COLO668 (cell line): ENCODE data around the gene HBEGF.
"Not testable (repeated sequence)": the region's sequence is repeated elsewhere in the genome, so short reads cannot be mapped to it uniquely, and the experiment has no call there.

Experiments used
- DNase-seq: peaks from one replicate; lab custom pipeline; 2025; ENCODE audit not compliant: unreplicated experiment; lab: John Stamatoyannopoulos, UW

The HBEGF gene

DNA sequence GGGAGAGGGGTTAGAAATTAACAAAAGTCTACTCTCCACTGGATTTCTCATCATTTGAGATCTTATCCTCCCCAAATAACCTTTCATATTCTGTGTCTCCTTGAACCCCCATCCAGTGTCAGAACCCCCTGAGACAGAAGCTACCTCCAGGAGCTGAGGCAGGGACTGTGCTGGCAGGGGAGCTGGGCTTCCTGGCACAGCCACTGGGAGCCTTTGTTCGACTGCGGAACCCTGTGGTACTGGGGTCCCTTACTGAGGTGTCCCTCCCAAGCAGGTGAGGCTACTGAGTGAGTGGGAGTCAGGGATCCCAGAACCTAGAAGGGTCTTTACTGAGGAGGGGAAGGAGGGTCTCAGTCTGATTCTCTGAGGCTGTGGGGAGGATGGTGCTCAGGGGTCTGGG, 15.5 kb upstream of the HBEGF start:
- no peak for DNase-seq

DNA sequence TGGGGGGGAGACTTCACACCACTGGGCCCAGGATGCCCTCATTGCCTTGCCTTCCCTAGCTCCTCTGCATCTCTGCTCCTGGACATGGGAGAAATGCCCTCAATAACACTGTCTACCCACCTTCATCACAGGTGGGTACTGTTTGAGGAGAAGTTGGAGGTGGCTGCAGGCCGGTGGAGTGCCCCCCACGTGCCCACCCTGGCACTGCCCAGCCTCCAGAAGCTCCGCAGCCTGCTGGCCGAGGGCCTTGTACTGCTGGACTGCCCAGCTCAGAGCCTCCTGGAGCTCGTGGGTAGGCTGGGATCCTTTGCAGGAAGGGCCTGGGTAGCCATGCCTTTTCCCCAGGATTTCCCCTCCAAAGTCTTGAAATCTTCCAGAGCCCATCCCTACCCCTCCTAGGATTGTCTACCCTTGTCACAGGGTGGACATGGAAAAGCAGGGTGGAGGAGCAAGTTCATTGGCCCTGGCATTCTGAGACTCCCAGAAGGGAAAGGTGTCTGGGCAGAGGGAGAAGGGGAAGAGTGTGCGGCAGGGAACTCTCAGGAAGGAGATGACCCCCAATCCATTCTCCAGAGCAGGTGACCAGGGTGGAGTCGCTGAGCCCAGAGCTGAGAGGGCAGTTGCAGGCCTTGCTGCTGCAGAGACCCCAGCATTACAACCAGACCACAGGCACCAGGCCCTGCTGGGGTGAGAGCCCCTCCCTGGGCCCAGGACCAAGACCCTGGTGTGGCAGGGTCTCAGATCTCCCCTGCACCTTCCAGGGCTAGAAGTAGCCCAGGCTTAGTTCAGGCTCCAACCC, 14.5 kb upstream of the HBEGF start:
- DNase-seq, result no peak

DNA sequence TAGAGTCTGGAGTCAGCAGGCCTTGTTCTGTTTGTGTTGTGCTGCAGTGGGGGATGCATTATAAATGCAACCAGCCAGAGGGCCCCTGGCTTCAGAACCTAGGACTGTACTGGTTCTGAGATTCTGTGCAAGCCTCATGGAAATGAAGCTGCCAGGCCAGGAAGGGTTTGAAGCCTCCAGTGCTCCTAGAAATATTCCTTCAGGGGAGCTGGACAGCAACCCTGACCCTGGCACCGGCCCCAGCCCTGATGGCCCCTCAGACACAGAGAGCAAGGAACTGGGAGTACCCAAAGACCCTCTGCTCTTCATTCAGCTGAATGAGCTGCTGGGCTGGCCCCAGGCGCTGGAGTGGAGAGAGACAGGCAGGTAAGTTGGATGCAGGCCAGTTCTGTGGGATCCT, 13.7 kb upstream of the HBEGF start, which contains the start of gene SLC4A9:
TSS of gene SLC4A9 (plus strand) at position 94 of the 400 bp plus-strand sequence. CDS start at position 137, 43 bp downstream.
- DNase-seq, result no peak

DNA sequence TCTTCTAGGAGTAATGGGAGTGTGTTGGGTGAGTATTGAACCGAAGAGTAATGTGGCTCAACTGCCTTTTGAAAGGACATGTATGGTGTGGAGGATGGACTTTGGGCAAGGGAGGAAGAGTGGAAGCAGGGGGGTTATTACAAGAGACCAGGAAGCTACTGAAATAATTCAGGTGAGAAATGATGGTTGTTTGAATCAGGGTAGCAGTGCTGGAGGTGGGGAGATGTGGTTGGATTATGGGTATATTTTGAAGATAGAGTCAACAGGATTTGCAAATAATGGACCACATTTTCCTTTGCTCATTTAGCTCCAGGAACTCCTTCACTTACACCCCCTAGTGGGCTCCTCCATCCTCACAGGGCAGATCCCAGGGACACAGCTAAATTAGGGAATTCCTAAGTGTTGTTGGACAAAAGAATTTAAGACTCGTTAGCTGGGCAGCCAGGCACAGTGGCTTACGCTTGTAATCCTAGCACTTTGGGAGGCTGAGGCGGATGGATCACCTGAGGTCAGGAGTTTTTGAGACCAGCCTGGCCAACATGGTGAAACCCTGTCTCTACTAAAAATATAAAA, 12.4 kb upstream of the HBEGF start:
- no peak for DNase-seq

DNA sequence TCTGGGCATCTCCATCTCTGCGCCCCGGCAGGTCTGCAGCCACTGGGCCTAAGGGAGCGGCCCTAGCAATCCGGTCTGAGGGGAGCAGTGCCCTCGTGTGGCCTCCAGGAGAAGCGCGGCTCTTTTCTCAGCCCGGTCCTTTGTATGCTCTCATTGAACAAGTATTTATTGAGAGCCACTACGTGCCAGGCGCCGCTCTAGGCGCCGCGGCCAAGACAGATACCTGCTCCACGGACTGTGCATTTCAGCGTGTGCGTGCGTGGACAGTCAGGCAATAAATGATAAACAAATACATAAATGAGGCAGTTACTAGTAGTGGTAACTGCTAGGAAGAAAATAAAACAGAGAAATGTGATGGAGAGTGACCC, 11.3 kb upstream of the HBEGF start:
- DNase-seq, result peak; percentile 67

DNA sequence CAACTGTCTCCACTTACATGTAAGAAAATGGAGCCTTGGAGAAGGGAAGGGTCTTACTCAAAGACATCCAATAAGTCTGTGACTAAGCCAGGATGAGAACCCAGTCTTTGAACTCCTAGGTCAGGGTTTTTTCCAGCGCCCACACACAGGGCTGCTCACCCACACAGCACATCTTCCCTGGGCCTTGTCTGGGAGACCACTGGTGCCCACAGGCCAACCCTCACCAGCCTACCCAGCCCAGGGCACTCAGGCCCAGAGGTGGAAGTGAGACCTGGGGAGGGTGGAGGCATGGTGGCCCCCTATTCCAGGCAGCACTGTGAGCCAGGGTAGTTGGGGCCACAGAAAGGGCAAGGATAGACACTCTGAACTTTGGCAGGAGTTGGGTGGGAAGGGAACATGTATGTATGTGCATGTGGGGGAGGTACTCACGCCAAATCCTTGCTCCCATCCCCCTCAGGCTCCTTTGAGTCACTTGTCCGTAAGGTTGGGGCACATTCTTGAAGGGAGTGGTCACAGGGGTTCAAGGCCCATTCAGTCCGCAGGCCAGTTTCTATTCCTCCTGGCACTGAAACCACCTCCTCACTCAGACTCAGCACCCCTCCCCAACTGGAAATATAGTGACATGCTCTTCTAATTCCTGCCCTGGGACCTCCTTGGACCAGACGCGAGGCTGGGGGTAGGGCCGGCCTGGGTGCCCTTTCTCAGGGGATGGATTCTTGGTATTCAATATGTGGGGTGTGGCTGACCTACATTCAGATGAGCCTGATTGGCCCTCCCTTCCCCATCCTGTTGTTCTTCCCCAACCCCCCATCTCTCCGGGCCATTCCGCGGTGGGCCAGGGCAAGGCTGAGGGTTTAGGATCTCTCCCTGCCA, 10.7 kb upstream of the HBEGF start:
- no peak for DNase-seq

DNA sequence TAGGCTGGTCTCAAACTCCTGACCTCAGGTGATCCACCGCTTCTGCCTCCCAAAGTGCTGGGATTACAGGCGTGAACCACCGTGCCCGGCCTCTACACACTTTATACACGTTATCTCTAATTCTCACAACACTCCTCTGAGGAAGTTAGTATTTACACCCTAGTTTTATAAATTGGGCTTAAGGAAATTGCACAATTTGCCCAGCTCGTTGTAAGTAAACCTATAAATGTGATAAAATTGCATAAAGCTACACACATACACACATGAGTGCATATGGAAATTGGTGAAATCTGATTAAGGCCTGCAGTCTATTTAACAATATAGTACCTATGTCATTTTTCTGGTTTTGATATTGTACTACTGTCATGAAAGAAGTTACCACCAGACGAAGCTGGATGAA, 9.1 kb upstream of the HBEGF start:
- DNase-seq, result no peak

DNA sequence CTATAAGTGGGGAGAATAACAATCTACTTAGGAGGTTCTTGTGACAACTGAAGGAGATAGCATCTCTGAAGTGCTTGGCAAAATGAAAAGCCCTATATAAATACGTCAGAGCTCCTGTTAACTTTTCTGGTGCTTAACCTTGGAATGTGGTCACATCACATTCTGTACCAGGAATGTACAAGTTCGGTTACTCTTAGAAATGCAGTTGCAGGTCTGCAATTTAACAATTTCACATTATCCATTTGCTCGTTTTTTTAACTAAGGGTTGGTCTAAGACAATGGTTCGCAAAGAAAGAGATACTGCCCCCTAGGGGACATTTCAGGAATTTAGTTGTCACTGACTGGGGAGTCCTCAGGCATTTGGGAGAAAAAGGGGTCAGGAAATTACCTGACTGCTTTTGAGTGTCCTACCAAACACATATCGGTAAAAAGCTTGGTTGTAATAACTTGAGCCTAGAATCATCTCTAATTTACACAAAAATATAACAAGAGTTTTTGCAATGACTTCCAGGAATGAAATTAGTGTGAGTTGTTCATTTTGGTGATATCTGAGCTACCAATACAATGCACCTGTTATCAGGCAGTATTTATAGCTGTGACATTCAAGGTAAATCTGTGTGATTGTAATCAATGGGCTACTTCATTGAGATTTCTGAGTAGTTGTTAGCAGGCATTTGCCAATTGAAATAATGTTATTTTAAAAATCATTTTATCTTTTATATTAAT, 5.4 kb upstream of the HBEGF start:
- DNase-seq, result peak; percentile 20

DNA sequence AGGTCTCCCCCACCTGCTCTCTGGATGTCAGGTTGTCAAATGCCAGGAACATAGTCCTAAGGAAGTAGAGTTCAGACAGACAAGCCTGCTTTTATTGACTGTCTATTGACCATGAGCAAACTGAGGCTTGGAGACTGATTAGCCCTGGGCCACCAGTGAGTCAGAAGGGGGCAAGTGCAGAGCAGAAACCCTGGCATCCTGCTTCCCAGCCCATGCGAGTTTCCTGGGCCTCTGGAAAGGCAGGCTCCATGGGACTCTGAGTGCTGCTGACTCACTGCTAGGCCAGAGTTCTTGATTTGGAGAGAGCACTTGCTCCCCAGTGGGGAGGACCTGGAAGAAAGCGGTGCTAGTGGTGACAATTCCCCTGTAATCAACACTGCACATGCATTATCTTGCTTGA, 2.8 kb upstream of the HBEGF start:
- DNase-seq, result no peak

DNA sequence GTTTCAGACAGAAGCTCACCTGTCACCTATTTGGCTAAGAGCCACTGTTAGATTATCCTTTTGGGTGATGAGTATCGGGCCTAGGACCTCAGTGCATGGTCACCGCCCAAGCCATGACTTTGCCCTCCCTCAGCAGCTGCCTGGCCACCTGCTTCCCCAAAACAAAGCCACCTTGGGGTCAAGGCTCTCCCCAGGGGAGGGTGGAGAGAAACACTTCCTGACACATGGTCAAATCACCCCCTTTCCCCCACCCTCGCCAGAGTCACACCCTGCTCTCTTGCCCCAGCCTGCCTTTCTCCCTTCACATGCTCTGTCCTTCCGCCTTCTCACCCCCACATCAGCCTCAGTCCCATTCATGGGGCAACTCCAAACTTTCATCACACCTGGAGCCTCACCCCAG, 1.7 kb upstream of the HBEGF start:
- DNase-seq, result peak; percentile 5

DNA sequence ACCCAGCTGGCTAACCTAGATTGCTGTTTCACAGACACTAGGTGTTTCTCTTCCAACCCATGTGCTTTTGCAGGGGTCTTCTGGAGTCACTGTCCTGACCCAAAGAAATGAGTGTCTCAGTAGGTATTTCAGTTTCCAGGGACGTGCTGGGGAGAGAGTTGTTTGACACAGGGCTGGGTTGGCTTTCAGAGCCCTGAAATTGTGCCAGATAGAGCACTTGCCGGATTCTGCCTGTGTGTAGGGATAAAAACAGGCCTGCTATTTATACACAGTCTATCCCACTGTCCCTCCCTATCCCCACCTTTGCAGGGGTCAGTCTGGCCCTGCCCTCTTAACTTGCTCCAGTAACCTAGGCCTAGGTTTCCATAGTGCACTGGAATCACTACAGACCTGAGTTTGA, 957 bp upstream of the HBEGF start:
- no peak for DNase-seq

DNA sequence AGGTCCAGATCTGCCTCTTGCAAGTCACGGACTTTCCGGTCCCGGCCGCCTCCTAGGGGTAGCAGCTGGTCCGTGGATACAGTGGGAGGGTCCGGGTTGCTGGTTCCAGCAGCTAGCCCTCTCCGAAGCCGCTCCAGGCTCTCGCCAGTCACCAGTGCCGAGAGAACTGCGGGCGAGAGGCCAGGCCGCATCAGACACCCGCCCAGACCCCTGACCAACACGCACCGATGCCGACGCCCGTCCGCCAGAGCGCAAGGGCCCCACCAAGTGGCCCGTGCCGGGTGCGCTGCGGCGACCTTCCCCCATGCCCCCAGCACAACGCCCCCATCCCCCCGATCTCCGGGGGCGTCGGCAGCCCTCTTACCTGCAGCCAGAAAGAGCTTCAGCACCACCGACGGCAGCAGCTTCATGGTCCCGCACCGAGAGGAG, 470 bp downstream of the HBEGF start:
- DNase-seq, result peak; percentile 48

DNA sequence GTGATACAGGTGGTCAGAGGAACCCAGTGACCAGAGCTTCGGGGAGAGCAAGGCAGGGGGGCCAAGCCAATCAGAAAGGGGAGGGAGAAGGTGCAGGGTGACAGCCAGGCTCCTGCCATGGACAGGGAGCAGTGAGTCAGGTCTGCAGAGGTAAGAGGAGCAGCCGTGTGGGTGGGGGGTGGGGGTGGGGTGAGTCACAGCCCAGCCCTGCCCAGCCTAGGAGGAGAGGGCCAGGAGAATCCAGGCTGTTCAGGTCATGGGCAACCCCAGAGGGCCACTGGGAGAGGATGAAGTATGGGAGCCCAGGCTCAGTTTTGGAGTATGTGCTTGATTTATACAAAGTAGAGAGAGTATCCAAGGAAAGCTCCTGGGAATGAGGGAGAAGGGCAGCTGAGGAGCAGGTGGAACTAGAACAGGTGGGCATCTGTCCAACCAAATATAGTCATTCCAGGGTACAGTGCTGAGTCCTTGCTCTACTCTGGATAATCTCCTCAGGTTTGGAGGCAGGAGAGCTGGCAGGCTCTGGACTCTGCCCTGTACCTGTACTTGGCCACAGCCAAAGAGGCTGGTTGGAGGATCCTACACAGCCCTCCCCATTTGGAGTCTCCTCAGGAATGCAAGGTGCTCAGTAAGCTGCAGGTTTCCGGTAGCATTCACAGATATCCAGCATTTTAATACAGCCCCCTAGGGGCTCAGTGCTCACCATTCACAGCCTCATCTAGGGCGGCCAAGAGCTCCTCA, 1.6 kb downstream of the HBEGF start:
- no peak for DNase-seq

DNA sequence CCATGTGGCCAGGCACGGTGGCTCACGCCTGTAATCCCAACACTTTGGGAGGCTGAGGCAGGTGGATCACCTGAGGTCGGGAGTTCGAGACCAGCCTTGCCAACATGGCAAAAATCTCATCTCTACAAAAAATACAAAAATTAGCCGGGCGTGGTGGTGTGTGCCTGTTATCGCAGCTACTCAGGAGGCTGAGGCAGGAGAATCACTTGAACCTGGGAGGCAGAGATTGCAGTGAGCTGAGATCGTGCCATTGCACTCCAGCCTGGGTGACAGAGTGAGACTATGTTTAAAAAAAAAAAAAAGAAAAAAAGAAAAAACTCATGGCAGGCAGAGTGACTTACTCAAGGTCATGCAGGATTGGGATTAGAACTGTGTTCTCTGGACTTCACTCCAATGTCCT, 2.6 kb downstream of the HBEGF start:
- not testable (repeated sequence) for DNase-seq

DNA sequence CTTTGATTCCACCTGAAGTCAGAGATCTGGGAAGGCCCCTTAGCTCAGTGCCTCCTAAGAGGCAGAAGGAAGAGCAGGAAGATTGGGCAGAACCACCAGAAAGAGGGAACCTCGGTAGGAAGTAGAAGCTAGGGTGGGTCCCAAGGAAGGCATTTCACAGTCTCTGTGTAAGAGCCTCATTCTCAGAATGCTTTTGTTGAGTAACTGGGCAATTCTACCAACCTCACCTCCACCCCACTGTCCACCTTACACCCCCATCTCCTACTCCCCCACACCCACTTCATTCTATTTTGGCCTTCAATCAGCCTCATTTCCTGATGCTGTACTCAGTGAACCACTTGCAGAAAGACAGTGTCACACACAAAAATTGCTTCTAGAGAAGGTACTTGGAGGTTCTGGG, 3.5 kb downstream of the HBEGF start:
- DNase-seq, result no peak

DNA sequence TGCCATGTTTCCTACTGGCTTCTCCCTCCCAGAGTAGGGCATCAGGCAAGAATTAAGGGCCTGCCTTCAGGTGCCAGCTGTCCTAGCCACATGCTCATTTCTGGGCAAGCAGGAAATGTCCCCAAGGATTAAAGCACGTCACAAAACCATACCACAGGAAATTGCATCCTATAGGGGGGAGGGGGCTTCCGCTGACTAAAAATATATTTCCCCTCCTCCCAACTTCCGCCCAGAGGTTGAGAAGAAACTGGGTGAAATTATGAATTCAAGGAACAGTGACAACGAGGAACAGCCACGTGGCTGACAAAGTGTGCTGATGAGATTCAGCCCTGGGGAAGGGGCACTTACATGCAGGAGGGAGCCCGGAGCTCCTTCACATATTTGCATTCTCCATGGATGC, 4.1 kb downstream of the HBEGF start:
- DNase-seq, result no peak

DNA sequence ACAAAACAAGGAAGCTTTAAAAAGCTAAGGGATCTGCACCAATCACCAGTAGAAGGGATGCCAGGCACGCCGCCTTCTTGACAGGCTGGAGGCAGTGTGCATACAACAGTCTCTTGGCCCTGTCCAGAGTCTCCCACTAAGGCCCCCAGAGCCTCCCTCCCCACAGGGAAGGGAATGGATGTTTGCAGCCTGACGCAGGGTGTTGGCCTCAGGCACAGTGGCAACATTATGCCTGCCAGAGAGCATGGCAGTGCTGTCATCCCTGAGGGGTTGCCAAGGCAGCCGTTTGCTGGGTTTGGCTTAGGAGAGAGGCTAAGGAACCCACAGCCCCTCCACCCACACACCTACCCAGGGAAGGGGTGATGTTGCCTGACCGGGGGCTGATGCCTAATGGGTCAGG, 4.8 kb downstream of the HBEGF start:
- no peak for DNase-seq

DNA sequence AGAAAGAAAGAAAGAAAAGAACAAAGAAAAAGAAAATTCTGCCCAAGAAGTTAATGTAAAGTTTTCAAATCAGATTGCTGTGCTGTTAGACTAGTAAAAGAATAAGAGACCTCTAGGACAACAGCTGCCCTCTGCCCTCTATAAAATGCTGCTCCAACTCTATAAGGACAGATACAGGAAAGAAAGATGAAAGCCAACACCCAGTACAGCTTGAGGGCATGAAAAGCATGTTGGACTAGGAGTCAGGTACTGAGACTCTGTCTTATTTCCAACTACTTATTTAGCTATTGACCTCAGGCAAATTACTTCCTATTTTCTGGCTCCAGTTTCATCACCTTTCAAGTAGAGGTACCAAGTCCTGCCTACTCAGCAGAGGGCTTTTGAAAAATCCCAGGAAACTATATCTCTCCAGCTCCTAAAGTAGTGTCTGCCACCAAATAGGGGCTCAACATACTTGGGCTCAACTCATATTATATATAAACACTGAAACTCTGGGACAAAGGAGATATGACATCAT, 5.7 kb downstream of the HBEGF start:
- no peak for DNase-seq

DNA sequence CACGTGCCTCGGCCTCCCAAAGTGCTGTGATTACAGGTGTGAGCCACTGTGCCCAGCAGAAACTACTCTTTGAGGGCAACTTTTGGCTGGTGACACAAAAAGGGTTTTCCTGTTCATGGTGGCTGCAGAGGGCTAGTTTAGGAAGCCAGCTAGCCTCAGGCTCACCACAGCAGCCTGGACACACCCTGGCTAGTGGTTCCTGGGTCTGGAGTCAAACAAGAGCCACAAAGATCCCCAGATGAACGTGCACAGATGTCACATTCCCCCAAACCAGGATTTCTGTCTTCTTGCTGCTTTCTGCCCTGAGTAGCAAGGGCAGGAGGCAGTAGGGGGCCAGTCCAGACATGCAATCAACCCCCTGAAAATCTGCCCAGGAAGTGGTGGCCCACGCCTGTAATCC, 6.8 kb downstream of the HBEGF start:
- no peak for DNase-seq

DNA sequence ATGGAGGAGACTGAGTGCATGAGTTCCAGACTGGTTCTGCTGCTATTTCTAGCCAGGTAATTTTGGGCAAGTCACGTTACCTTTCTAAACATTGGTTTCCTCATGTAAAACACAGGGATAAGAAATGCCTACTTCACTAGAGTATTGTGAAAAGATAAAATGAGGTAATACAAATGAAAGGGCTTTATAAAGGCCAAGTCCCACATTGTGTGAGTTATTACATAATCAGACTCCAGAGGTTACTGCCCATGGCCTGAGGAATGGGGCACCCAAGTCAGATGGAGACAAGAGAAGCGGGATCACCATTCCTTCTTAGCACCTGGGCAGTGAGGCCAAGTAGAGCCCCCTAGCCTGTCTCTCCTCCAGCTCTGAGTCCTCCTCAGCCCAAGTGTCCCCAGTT, 7.5 kb downstream of the HBEGF start:
- DNase-seq, result no peak
